ENCODE results near the gene CCIN. TPM values are rescaled to one million over a fixed set of nuclear protein-coding genes. Genes with fewer than 3 reads are reported as not detected.

CCIN gene
- polyA plus RNA-seq, 1 of the 3 experiments (the other 2 are of a cell fraction): 0.54 TPM

- Histone ChIP-seq H3K79me2 (ENCODE audit: insufficient read depth) (peaks cover 50% of the 10 kb centered on the region), H4K20me1 (ENCODE audit: insufficient read depth) (peaks cover 8% of the 10 kb centered on the region)
- CTCF ChIA-PET: interaction anchor here (0.7 to 8.1 kb wide), 10 partner anchors 10 to 48 kb away, joined by 3 to 113 read pairs (median 4); partner anchors contain the start of gene CCIN
Observed at GRCh38 chr9:36140086-36141084, 28.8 kb upstream of the CCIN start.

More at GRCh38 chr9:36140086-36141084, 28.8 kb upstream of the CCIN start:
- Histone ChIP-seq H3F3A (replicated peaks; ENCODE audit: insufficient read depth) (no peaks in the 10 kb centered on the region), H3K9me2 (no peaks in the 10 kb centered on the region), H3K4me3 (ENCODE audit: low read depth in 2 of 2, low read length in 1 of 2) (no peak overlapping the region), H3K27me3 (ENCODE audit: insufficient read depth) (no peaks in the 10 kb centered on the region), H3K9me3 (no peaks in the 10 kb centered on the region), H3K27ac (ENCODE audit: low read depth in 2 of 2, low read length in 1 of 2) (no peak overlapping the region), H3K4me1 (ENCODE audit: control insufficient read depth in 1 of 2, insufficient read depth in 2 of 2, low read depth in 1 of 2, low read length in 1 of 2) (peaks cover 0 to 21% of the 10 kb centered on the region in 2 experiments; a peak in 3 of 4 replicates), H3K9ac (no peak overlapping the region), H3K36me3 (replicated peaks in 1 of 2; ENCODE audit: control insufficient read depth in 1 of 2, insufficient read depth in 2 of 2, low read length in 1 of 2) (peaks cover 0 to 11% of the 10 kb centered on the region in 2 experiments), H2AFZ (ENCODE audit: low read depth) (no peak overlapping the region), H3K4me2 (no peak overlapping the region)
- no peak for TF ChIP-seq MAX (IDR thresholded peaks at IDR 0.05; ENCODE audit: low read depth)
- no peak for TF ChIP-seq RAD21 (IDR thresholded peaks at IDR 0.05; ENCODE audit: low read length)
- no peak for TF ChIP-seq CTCF (IDR thresholded peaks at IDR 0.05)
- no peak for TF ChIP-seq TCF12 (IDR thresholded peaks at IDR 0.05)
- TF ChIP-seq TAF1 (IDR thresholded peaks at IDR 0.05; ENCODE audit: borderline replicate concordance, low read depth, low read length): no peak
- TF ChIP-seq FOXM1 (IDR thresholded peaks at IDR 0.05; ENCODE audit: low read depth): no peak
- TF ChIP-seq EZH2phosphoT487 (IDR thresholded peaks at IDR 0.05; ENCODE audit: borderline replicate concordance, low read depth): no peak
- no peak for TF ChIP-seq JUND (IDR thresholded peaks at IDR 0.05)
- no peak for TF ChIP-seq FOXJ3 (CRISPR knock-in tag; IDR thresholded peaks at IDR 0.05)
- TF ChIP-seq MEF2A (IDR thresholded peaks at IDR 0.05; ENCODE audit: borderline replicate concordance, low read depth): no peak
- no peak for TF ChIP-seq NFIC (IDR thresholded peaks at IDR 0.05; ENCODE audit: borderline replicate concordance)
- no peak for TF ChIP-seq GATA2 (CRISPR knock-in tag; IDR thresholded peaks at IDR 0.05)
- TF ChIP-seq IRF3 (IDR thresholded peaks at IDR 0.05; ENCODE audit: low read depth, low read length): no peak
- TF ChIP-seq RFX5 (IDR thresholded peaks at IDR 0.05; ENCODE audit: low read length): no peak
- no peak for TF ChIP-seq TEAD4 (IDR thresholded peaks at IDR 0.05; ENCODE audit: borderline replicate concordance, insufficient read depth)
- no peak for TF ChIP-seq REST (IDR thresholded peaks at IDR 0.05; ENCODE audit: low read depth, low read length)
- TF ChIP-seq FOSL2 (IDR thresholded peaks at IDR 0.05; ENCODE audit: borderline replicate concordance, low read depth): no peak
- TF ChIP-seq SIN3A (IDR thresholded peaks at IDR 0.05; ENCODE audit: borderline replicate concordance, low read depth, low read length): no peak
- no peak for TF ChIP-seq RCOR1 (IDR thresholded peaks at IDR 0.05; ENCODE audit: low read length)
- 90% methylated on average over 11 of the region's 11 CpGs for WGBS (ENCODE audit: low lambda C conversion rate)
- POLR2A ChIA-PET: interaction anchor here (0.5 to 1.5 kb wide), 3 partner anchors 8 to 55 kb away, joined by 3 to 7 read pairs (median 3); no protein-coding TSS in a partner anchor
- DNase-seq: no peak

All from SK-N-SH (cell line).